SU-DHL-6 (cell line): ENCODE measurements around the gene MEF2C.

Source experiments
- H2AFZ ChIP-seq: fragments of 200-600 bp; sonication (generic); 2 replicates; pipeline ENCODE4 v1.6.1; 2014; ENCODE audit warnings: low read depth, mild to moderate bottlenecking, moderate library complexity, mixed read lengths, antibody characterized with exemption, low read length; ENCODE audit not compliant: severe bottlenecking
- H3F3A ChIP-seq: fragments of 200-600 bp; shearing (Covaris generic); 2 replicates; pipeline ENCODE4 v1.6.0; 2016; ENCODE audit warnings: antibody characterized with exemption, mild to moderate bottlenecking; ENCODE audit not compliant: insufficient read depth
- H3K27ac ChIP-seq: fragments of 200-600 bp; sonication (generic); 2 replicates; pipeline ENCODE4 v1.5.1; 2016; ENCODE audit warnings: low read depth, mild to moderate bottlenecking, low read length, moderate library complexity, mixed read lengths
- H3K27me3 ChIP-seq: fragments of 200-600 bp; sonication (generic), shearing (Covaris generic); 2 replicates; pipeline ENCODE4 v1.6.0; 2014; ENCODE audit warnings: mild to moderate bottlenecking, low read length
- H3K36me3 ChIP-seq: fragments of 200-600 bp; sonication (generic); 2 replicates; pipeline ENCODE4 v1.6.1; 2014; ENCODE audit warnings: mild to moderate bottlenecking, low read length, mixed read lengths
- H3K4me2 ChIP-seq: fragments of 300-600, 200-600 bp; shearing (Covaris generic), sonication (generic); 2 replicates; pipeline ENCODE4 v1.6.0; 2014; ENCODE audit warnings: low read length, low read depth, mild to moderate bottlenecking; ENCODE audit not compliant: poor library complexity, severe bottlenecking
- H3K4me3 ChIP-seq: fragments of 200-600 bp; sonication (generic); 2 replicates; pipeline ENCODE4 v1.5.1; 2014; ENCODE audit warnings: antibody characterized with exemption, low read length, mild to moderate bottlenecking, mixed read lengths; ENCODE audit not compliant: insufficient read depth, poor library complexity, severe bottlenecking
- H3K79me2 ChIP-seq: fragments of 200-600 bp; sonication (generic); 2 replicates; pipeline ENCODE4 v1.6.1; 2014; ENCODE audit warnings: mild to moderate bottlenecking, low read length, moderate library complexity; ENCODE audit not compliant: insufficient read depth
- H3K9ac ChIP-seq: fragments of 200-600 bp; sonication (generic); 2 replicates; pipeline ENCODE4 v1.7.0; 2014; ENCODE audit warnings: mild to moderate bottlenecking, low read length
- H3K9me2 ChIP-seq: fragments of 200-600 bp; sonication (generic); replicated peaks from 2 replicates; pipeline ENCODE4 v1.6.1; 2014; ENCODE audit warnings: low read length; ENCODE audit not compliant: insufficient read depth
- H3K9me3 ChIP-seq: fragments of 200-600 bp; sonication (generic); 2 replicates; pipeline ENCODE4 v1.6.1; 2014; ENCODE audit warnings: low read length, mixed read lengths; ENCODE audit not compliant: insufficient read depth
- H4K20me1 ChIP-seq: fragments of 200-600 bp; sonication (generic); 2 replicates; pipeline ENCODE4 v1.6.1; 2014; ENCODE audit warnings: low read depth, mild to moderate bottlenecking, antibody characterized with exemption, low read length, moderate library complexity, mixed read lengths
- EZH2phosphoT487 ChIP-seq: fragments of 200-600 bp; sonication (generic), shearing (Covaris generic); conservative IDR thresholded peaks from 2 replicates; pipeline ENCODE4 v1.6.1; 2018; ENCODE audit warnings: mild to moderate bottlenecking, antibody characterized with exemption, low read length, moderate library complexity, mixed read lengths
- TF ChIP-seq, protein P1 (sequence below): fragments of 200-600 bp; sonication (generic); IDR thresholded peaks from one replicate; pipeline ENCODE4 v1.5.1; 2017; ENCODE audit warnings: antibody characterized with exemption, mild to moderate bottlenecking, low read length, moderate library complexity; ENCODE audit not compliant: insufficient read depth, poor library complexity, severe bottlenecking

The MEF2C gene

DNA sequence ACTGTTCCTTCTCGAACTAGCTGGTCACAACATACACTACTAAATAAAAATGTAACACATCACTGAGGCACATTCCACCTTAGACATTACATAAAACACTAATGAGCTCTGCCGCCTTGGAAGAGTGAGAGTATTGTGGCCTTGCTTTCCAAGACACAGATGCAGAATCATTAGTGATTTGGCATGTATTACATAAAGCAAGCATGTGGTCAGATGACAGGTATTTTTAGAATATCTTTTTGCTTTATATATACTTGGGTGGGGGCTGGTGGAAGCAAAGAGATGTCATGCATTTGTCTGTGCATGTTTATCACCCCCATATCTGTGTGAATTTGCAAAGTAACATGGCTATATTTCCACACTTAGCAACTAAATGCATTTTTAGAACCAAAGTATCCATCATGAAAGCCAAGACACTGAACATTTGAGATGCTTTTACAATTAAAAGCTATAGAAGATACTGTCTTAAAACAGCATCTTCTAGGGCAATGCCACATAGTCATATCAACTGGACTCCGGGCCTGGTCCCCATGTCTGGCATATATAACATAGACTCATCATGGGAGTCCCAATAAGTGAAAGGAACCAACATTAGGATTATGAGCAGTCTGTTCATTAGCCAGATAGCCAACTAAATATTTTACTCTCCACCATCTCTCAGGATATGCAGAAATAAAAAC is 213.5 kb downstream of the MEF2C start:
- Histone ChIP-seq H3K27me3 (no peaks in the 10 kb centered on the region), H3K9me2 (no peaks in the 10 kb centered on the region), H3K27ac (no peak overlapping the region), H3K79me2 (no peaks in the 10 kb centered on the region), H3K4me2 (no peak overlapping the region), H3K9ac (no peak overlapping the region), H4K20me1 (no peaks in the 10 kb centered on the region), H3K9me3 (no peaks in the 10 kb centered on the region), H3F3A (peaks cover 14% of the 10 kb centered on the region), H3K36me3 (no peaks in the 10 kb centered on the region), H2AFZ (no peak overlapping the region), H3K4me3 (no peak overlapping the region)
- TF ChIP-seq, protein P1, sequence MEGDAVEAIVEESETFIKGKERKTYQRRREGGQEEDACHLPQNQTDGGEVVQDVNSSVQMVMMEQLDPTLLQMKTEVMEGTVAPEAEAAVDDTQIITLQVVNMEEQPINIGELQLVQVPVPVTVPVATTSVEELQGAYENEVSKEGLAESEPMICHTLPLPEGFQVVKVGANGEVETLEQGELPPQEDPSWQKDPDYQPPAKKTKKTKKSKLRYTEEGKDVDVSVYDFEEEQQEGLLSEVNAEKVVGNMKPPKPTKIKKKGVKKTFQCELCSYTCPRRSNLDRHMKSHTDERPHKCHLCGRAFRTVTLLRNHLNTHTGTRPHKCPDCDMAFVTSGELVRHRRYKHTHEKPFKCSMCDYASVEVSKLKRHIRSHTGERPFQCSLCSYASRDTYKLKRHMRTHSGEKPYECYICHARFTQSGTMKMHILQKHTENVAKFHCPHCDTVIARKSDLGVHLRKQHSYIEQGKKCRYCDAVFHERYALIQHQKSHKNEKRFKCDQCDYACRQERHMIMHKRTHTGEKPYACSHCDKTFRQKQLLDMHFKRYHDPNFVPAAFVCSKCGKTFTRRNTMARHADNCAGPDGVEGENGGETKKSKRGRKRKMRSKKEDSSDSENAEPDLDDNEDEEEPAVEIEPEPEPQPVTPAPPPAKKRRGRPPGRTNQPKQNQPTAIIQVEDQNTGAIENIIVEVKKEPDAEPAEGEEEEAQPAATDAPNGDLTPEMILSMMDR, result no peak
- no peak for TF ChIP-seq EZH2phosphoT487

DNA sequence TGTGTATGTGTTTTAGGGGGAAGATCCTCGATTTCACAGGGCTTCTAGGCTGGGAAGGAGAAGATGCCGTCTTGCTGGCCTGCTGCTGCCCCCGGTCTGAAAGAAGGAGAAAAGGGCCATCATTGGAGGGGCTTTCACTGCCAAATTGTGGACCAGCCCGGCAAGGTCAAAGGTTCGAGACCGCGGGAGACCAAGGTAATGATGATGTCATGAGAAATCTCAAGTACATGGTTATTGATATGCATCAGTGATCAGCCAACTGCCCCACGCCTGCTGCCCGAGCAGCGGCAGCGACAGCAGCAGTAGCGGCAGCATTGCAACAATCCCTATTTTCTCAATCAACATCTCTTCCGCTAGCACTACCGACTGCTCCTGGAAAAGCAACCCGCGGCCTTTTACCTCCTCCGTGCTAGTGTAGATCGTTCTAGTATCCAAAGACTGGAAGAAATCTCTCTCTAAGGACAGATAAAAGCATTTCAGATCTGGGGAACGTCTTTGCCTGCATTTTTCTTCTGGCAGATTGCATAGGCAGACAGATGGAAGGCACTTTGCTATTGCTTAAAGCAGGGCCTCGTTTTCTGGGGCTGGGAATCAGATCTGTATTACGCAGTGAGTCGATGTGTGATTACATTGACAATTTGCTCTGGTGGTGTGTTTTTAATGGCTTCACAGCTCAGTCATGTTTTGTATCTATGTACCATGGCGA is 215.3 kb downstream of the MEF2C start:
- Histone ChIP-seq H3K27ac (no peak overlapping the region), H3F3A (peaks cover 5% of the 10 kb centered on the region; the same call in 1 of the 2 replicates), H3K36me3 (no peaks in the 10 kb centered on the region), H3K9me3 (no peaks in the 10 kb centered on the region), H4K20me1 (no peaks in the 10 kb centered on the region), H3K27me3 (no peaks in the 10 kb centered on the region), H3K9ac (peak overlapping the region; percentile 60), H3K9me2 (no peaks in the 10 kb centered on the region), H3K4me2 (peak overlapping the region; percentile 79), H2AFZ (peak overlapping the region; percentile 98), H3K79me2 (no peaks in the 10 kb centered on the region), H3K4me3 (peak overlapping the region; percentile 78)
- TF ChIP-seq EZH2phosphoT487, result no peak
- TF ChIP-seq, protein P1, result no peak
